ENCODE results near the gene CDC42SE2. TPM values are rescaled to one million over a fixed set of nuclear protein-coding genes. Genes with fewer than 3 reads are reported as not detected.

CDC42SE2 gene, protein sequence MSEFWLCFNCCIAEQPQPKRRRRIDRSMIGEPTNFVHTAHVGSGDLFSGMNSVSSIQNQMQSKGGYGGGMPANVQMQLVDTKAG
- polyA plus RNA-seq (2013, experiment 1 of 2): 25.1 TPM
- 25.5 TPM for polyA plus RNA-seq (2013, experiment 2 of 2)

DNA sequence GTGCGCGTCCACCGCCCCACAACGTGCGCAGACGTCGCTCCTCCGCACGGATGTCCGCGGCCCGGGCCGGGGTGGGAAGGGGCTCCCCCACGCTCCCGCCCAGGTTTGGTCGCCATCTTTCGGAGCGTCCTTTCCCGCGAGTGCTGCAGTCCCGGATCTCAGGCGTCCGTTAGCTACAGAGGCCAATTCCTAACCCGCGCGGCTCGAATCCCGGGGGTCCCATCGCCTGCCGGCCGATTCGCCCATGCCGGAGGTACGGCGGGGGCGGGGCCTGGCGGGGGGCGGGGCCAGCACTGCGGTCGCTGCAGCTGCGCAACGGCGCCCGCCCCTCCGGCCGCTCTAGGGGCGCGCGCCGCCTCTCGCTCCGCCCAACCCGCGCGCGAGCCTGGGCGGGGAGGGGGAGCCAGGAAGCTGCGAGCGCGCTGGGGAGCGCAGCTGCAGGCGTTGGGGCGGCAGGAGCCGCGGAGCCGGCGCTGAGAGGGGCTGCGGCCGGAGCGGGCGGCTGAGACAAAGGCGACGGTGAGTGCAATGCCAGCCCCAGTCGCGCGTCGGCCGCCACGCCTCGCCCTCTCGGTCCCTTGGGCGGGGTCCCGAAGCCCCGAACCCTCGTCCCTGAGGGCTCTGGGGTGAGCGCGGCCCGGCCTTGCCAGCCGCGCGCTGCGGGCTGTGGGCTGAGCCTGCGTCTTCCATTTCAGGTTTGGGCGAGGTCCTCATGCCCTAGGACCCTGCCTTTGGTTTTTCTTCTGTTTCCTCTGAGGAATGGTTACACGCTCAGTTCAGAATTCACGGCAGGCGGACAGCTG, at the start of gene CDC42SE2:
Gene CDC42SE2, plus strand, starts transcription at position 406 of the 803 bp plus-strand sequence. CDS start 95,441 bp downstream, outside the sequence.
- no CpG with 5 or more reads among the region's 97 CpGs for WGBS, 2 donors (ENCODE audit: extremely low coverage in 2 of 2, insufficient read length in 2 of 2, insufficient replicate concordance in 1 of 2)
- H3K14ac ChIP-seq (ENCODE audit: low read length): peak within 1 kb of the TSS; percentile 56
- H4K91ac ChIP-seq (ENCODE audit: low read depth, low read length, poor library complexity): peak within 1 kb of the TSS; percentile 53
- peak within 1 kb of the TSS; percentile 84 to 99 for H3K4me3 ChIP-seq (ENCODE audit: low read length in 2 of 2)
- no peak within 1 kb of the TSS for H4K8ac ChIP-seq (ENCODE audit: low read depth, low read length)
- peak within 1 kb of the TSS; percentile 63 for H2AK5ac ChIP-seq (ENCODE audit: low read depth, low read length)
- no peaks in the 10 kb centered on the region for H3K9me3 ChIP-seq (replicated peaks in 1 of 2; ENCODE audit: control insufficient read depth in 2 of 2, insufficient read depth in 1 of 2, low read depth in 1 of 2, low read length in 2 of 2)
- peaks cover 0 to 2% of the 10 kb centered on the region in 2 donors for H3K4me1 ChIP-seq (ENCODE audit: control insufficient read depth in 2 of 2, insufficient read depth in 1 of 2, low read depth in 1 of 2, low read length in 2 of 2)
- peak within 1 kb of the TSS; percentile 82 for H2BK5ac ChIP-seq (ENCODE audit: low read length)
- peak within 1 kb of the TSS; percentile 98 for H3K18ac ChIP-seq (ENCODE audit: low read length)
- H3K27me3 ChIP-seq (ENCODE audit: control insufficient read depth in 3 of 3, insufficient read depth in 3 of 3, low read depth in 1 of 3, low read length in 3 of 3): no peaks in the 10 kb centered on the region
- peak within 1 kb of the TSS; percentile 59 for H3K4me2 ChIP-seq (ENCODE audit: insufficient read depth, low read length, poor library complexity, severe bottlenecking)
- H3K23ac ChIP-seq (ENCODE audit: low read depth, low read length, poor library complexity): peak within 1 kb of the TSS; percentile 95
- no peaks in the 10 kb centered on the region for H3K36me3 ChIP-seq (replicated peaks in 1 of 2; ENCODE audit: control insufficient read depth in 2 of 2, insufficient read depth in 2 of 2, low read length in 2 of 2)
- H3K79me1 ChIP-seq (ENCODE audit: low read depth, low read length): no peaks in the 10 kb centered on the region
- no peak within 1 kb of the TSS for H2BK120ac ChIP-seq (ENCODE audit: low read depth, low read length)
- H2AFZ ChIP-seq (ENCODE audit: low read length): peak within 1 kb of the TSS; percentile 98
- H3K27ac ChIP-seq (replicated peaks; ENCODE audit: low read length): peak within 1 kb of the TSS; percentile 96
- H3K4ac ChIP-seq (ENCODE audit: low read length): peak within 1 kb of the TSS; percentile 53
- H2BK15ac ChIP-seq (ENCODE audit: low read length): no peak within 1 kb of the TSS
- H3K9ac ChIP-seq (ENCODE audit: low read depth, low read length, poor library complexity): peak within 1 kb of the TSS; percentile 90
- H2BK12ac ChIP-seq (ENCODE audit: low read length): no peak within 1 kb of the TSS
- peak; percentile 92 for DNase-seq (ENCODE audit: low spot score)

DNA sequence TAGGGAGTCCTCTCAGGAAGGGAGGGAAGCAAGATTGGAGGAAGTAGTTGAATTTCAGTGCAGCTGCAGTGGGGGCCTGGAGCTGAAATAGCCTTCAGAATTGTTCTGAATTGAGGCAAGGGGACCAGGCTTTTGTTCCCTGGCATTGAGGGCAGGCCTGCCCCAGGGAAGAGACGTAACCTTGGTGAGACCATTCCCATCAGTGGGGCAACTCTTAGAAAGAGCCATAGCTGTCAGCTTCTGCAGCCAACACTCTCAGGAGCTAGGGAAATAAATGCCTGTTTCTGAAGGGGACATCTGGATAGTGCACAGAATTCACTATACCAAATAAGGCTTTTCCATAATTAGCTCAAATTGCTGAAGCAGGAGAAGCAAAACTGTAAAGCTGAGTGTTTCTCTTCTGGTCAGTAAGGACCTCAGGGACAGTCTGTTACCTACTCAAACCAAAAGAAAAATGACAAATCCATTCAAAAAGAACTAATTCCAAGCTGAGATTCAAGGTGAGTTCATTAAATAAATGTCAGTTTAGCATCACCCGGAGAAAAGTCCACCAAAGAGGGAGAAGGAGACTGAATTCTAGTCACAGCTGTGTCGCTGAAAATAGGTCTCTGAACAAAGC, 49.1 kb upstream of the CDC42SE2 start:
- Histone ChIP-seq H3K79me1 (ENCODE audit: low read depth, low read length) (no peaks in the 10 kb centered on the region), H2BK15ac (ENCODE audit: low read length) (no peak overlapping the region), H4K8ac (ENCODE audit: low read depth, low read length) (no peak overlapping the region), H3K23ac (ENCODE audit: low read depth, low read length, poor library complexity) (no peak overlapping the region), H4K91ac (ENCODE audit: low read depth, low read length, poor library complexity) (no peak overlapping the region), H3K18ac (ENCODE audit: low read length) (peak overlapping the region; percentile 71), H2AFZ (ENCODE audit: low read length) (peak overlapping the region; percentile 55), H3K9me3 (replicated peaks in 1 of 2; ENCODE audit: control insufficient read depth in 2 of 2, insufficient read depth in 1 of 2, low read depth in 1 of 2, low read length in 2 of 2) (no peaks in the 10 kb centered on the region), H3K27me3 (ENCODE audit: control insufficient read depth in 3 of 3, insufficient read depth in 3 of 3, low read depth in 1 of 3, low read length in 3 of 3) (no peaks in the 10 kb centered on the region), H3K4me2 (ENCODE audit: insufficient read depth, low read length, poor library complexity, severe bottlenecking) (no peak overlapping the region), H2BK12ac (ENCODE audit: low read length) (no peak overlapping the region), H3K14ac (ENCODE audit: low read length) (no peak overlapping the region), H3K4me1 (ENCODE audit: control insufficient read depth in 2 of 2, insufficient read depth in 1 of 2, low read depth in 1 of 2, low read length in 2 of 2) (peaks cover 3 to 4% of the 10 kb centered on the region in 2 donors), H3K9ac (ENCODE audit: low read depth, low read length, poor library complexity) (no peak overlapping the region), H2BK5ac (ENCODE audit: low read length) (no peak overlapping the region), H3K36me3 (replicated peaks in 1 of 2; ENCODE audit: control insufficient read depth in 2 of 2, insufficient read depth in 2 of 2, low read length in 2 of 2) (no peaks in the 10 kb centered on the region), H2BK120ac (ENCODE audit: low read depth, low read length) (no peak overlapping the region), H3K4me3 (ENCODE audit: low read length in 2 of 2) (no peak overlapping the region), H2AK5ac (ENCODE audit: low read depth, low read length) (no peak overlapping the region), H3K4ac (ENCODE audit: low read length) (no peak overlapping the region), H3K27ac (replicated peaks; ENCODE audit: low read length) (no peak overlapping the region)
- no peak for DNase-seq (ENCODE audit: low spot score)
- WGBS, 2 donors (ENCODE audit: extremely low coverage in 2 of 2, insufficient read length in 2 of 2, insufficient replicate concordance in 1 of 2): no CpG with 5 or more reads among the region's 3 CpGs

DNA sequence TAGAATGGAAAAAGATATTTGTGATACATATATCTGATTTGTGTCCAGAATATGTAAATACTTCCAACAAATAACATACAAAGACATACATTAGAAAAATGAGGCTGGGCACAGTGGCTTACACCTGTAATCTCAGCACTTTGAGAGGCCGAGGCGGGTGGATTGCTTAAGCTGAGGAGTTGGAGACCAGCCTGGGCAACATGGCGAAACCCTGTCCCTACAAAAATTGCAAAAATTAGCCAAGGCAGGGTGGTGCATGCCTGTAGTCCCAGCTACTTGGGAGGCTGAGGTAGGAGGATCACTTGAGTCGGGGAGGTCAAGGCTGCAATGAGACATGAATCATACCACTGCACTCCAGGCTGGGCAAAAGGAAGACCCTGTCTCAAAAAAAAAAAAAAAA, 46.1 kb upstream of the CDC42SE2 start:
- Histone ChIP-seq H3K79me1 (ENCODE audit: low read depth, low read length) (no peaks in the 10 kb centered on the region), H3K27me3 (ENCODE audit: control insufficient read depth in 3 of 3, insufficient read depth in 3 of 3, low read depth in 1 of 3, low read length in 3 of 3) (no peaks in the 10 kb centered on the region), H3K27ac (replicated peaks; ENCODE audit: low read length) (no peak overlapping the region), H3K18ac (ENCODE audit: low read length) (no peak overlapping the region), H3K4me1 (ENCODE audit: control insufficient read depth in 2 of 2, insufficient read depth in 1 of 2, low read depth in 1 of 2, low read length in 2 of 2) (peaks cover 2 to 3% of the 10 kb centered on the region in 2 donors), H3K36me3 (replicated peaks in 1 of 2; ENCODE audit: control insufficient read depth in 2 of 2, insufficient read depth in 2 of 2, low read length in 2 of 2) (no peaks in the 10 kb centered on the region), H3K4me2 (ENCODE audit: insufficient read depth, low read length, poor library complexity, severe bottlenecking) (no peak overlapping the region), H3K23ac (ENCODE audit: low read depth, low read length, poor library complexity) (no peak overlapping the region), H2AFZ (ENCODE audit: low read length) (no peak overlapping the region), H3K9me3 (replicated peaks in 1 of 2; ENCODE audit: control insufficient read depth in 2 of 2, insufficient read depth in 1 of 2, low read depth in 1 of 2, low read length in 2 of 2) (no peaks in the 10 kb centered on the region), H4K91ac (ENCODE audit: low read depth, low read length, poor library complexity) (no peak overlapping the region), H2BK5ac (ENCODE audit: low read length) (no peak overlapping the region), H2BK120ac (ENCODE audit: low read depth, low read length) (no peak overlapping the region), H2BK15ac (ENCODE audit: low read length) (no peak overlapping the region), H3K4me3 (ENCODE audit: low read length in 2 of 2) (no peak overlapping the region), H3K9ac (ENCODE audit: low read depth, low read length, poor library complexity) (no peak overlapping the region), H3K14ac (ENCODE audit: low read length) (no peak overlapping the region), H3K4ac (ENCODE audit: low read length) (no peak overlapping the region), H2BK12ac (ENCODE audit: low read length) (no peak overlapping the region), H2AK5ac (ENCODE audit: low read depth, low read length) (no peak overlapping the region), H4K8ac (ENCODE audit: low read depth, low read length) (no peak overlapping the region)
- DNase-seq (ENCODE audit: low spot score): no peak
- no CpG with 5 or more reads among the region's 4 CpGs for WGBS, 2 donors (ENCODE audit: extremely low coverage in 2 of 2, insufficient read length in 2 of 2, insufficient replicate concordance in 1 of 2)

DNA sequence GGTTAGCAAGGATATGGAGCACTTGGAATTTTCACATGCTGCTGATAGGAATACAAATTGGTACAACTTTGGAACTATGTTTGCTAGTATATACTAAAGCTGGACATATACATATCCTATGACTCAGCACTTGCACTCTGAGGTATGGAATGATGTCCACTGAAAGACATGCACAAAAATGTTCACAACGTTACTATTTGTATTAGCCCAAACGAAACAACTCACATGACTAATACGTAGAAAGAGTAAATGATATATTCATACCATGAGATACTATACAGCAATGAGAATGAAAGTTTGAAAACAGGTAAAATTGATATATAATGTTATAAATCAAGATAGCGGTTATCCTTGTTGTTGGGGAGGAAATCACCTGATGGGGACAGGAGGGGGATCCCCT, 45.5 kb upstream of the CDC42SE2 start:
- no peak overlapping the region for H4K8ac ChIP-seq (ENCODE audit: low read depth, low read length)

More for the DNA sequence above, 45.5 kb upstream of the CDC42SE2 start:
- Histone ChIP-seq H3K4me1 (ENCODE audit: control insufficient read depth in 2 of 2, insufficient read depth in 1 of 2, low read depth in 1 of 2, low read length in 2 of 2) (peaks cover 2 to 3% of the 10 kb centered on the region in 2 donors), H3K23ac (ENCODE audit: low read depth, low read length, poor library complexity) (no peak overlapping the region), H3K4ac (ENCODE audit: low read length) (no peak overlapping the region), H3K18ac (ENCODE audit: low read length) (no peak overlapping the region), H2BK12ac (ENCODE audit: low read length) (no peak overlapping the region), H3K27ac (replicated peaks; ENCODE audit: low read length) (no peak overlapping the region), H3K9me3 (replicated peaks in 1 of 2; ENCODE audit: control insufficient read depth in 2 of 2, insufficient read depth in 1 of 2, low read depth in 1 of 2, low read length in 2 of 2) (no peaks in the 10 kb centered on the region), H3K79me1 (ENCODE audit: low read depth, low read length) (no peaks in the 10 kb centered on the region), H2BK120ac (ENCODE audit: low read depth, low read length) (no peak overlapping the region), H3K4me2 (ENCODE audit: insufficient read depth, low read length, poor library complexity, severe bottlenecking) (no peak overlapping the region), H2BK5ac (ENCODE audit: low read length) (no peak overlapping the region), H2BK15ac (ENCODE audit: low read length) (no peak overlapping the region), H4K91ac (ENCODE audit: low read depth, low read length, poor library complexity) (no peak overlapping the region), H3K27me3 (ENCODE audit: control insufficient read depth in 3 of 3, insufficient read depth in 3 of 3, low read depth in 1 of 3, low read length in 3 of 3) (no peaks in the 10 kb centered on the region), H2AFZ (ENCODE audit: low read length) (no peak overlapping the region), H2AK5ac (ENCODE audit: low read depth, low read length) (no peak overlapping the region), H3K36me3 (replicated peaks in 1 of 2; ENCODE audit: control insufficient read depth in 2 of 2, insufficient read depth in 2 of 2, low read length in 2 of 2) (no peaks in the 10 kb centered on the region), H3K9ac (ENCODE audit: low read depth, low read length, poor library complexity) (no peak overlapping the region), H3K14ac (ENCODE audit: low read length) (no peak overlapping the region), H3K4me3 (ENCODE audit: low read length in 2 of 2) (no peak overlapping the region)
- DNase-seq (ENCODE audit: low spot score): no peak
- WGBS, 2 donors (ENCODE audit: extremely low coverage in 2 of 2, insufficient read length in 2 of 2, insufficient replicate concordance in 1 of 2): no CpG with 5 or more reads among the region's 4 CpGs
